ENCODE measurements around the gene OTUB2.

Gene OTUB2

DNA sequence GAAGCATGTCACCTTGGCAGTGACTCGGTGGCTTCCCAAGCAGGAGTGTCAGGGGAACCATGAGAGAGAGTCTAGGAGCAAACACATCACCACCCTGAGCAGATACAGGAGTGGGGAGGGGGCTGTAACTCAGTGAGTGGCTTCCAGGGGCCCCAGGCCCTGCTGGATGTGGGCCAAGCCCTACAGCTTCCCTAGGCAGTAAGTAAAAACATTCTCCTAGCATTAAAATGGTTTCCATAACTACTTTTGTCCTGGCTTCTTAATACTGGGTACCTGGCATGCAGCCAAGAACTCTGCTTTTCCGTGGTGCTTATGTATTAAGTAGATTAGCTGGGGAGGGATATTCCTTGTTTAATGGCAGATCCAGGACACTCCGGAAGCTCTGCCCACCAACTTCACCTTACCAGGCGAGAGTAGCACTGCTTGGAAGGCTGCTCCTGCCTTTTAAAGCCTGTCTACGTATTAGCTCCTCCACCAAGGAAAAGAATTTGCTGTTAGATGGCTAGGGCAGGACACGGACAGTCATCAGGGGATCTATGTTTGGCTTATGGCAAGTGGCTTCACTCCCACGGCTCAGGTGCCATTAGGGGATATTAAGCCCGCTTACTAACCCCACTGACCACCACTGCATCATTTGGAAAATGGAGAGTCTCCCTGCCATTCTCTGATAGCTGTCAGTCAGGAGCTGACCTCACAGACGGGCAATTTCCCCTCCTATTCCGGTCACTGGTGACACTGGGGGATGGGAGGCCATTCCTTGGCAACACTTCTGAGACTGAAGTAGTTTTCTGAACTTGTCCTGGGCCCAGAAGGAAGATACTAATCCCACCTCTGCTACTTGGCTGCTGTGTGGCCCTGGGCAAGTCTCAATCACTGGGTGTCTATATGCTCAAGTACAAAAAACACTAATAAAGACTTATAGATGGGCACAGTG, 22.8 kb downstream of the OTUB2 start:
- peak; percentile 87 for DNase-seq
- TF ChIP-seq, protein P1, sequence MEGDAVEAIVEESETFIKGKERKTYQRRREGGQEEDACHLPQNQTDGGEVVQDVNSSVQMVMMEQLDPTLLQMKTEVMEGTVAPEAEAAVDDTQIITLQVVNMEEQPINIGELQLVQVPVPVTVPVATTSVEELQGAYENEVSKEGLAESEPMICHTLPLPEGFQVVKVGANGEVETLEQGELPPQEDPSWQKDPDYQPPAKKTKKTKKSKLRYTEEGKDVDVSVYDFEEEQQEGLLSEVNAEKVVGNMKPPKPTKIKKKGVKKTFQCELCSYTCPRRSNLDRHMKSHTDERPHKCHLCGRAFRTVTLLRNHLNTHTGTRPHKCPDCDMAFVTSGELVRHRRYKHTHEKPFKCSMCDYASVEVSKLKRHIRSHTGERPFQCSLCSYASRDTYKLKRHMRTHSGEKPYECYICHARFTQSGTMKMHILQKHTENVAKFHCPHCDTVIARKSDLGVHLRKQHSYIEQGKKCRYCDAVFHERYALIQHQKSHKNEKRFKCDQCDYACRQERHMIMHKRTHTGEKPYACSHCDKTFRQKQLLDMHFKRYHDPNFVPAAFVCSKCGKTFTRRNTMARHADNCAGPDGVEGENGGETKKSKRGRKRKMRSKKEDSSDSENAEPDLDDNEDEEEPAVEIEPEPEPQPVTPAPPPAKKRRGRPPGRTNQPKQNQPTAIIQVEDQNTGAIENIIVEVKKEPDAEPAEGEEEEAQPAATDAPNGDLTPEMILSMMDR (IDR thresholded peaks at IDR 0.05; ENCODE audit: low read depth, low read length): no peak
- peaks cover 92% of the 10 kb centered on the region for H3K36me3 ChIP-seq

DNA sequence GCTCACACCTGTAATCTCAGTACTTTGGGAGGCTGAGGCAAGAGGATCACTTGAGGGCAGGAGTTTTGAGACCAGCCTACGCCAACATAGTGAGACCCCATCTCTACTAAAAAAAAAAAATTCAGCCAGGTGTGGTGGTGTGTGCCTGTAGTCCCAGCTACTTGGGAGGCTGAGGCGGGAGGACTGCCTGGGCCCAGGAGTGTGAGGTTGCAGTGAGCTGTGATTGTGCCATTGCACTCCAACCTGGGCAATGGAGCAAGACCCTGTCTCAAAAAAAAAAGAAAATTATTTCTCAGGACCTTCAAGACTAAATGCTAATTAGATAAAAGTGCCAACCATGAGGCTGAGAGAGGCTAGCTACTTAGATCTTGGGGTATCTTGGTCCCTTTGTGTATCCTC, 23.5 kb downstream of the OTUB2 start:
- Histone ChIP-seq H3K36me3 (peaks cover 92% of the 10 kb centered on the region), H3K27ac (no peak overlapping the region; the same call in 1 of the 2 replicates), H3K9me3 (ENCODE audit: severe bottlenecking) (no peaks in the 10 kb centered on the region), H3K27me3 (ENCODE audit: insufficient read depth, low read depth, severe bottlenecking) (no peaks in the 10 kb centered on the region), H3K4me3 (ENCODE audit: low read depth, low read length) (no peak overlapping the region)
- TF ChIP-seq, protein P1 (IDR thresholded peaks at IDR 0.05; ENCODE audit: low read depth, low read length): no peak
- no peak for DNase-seq

More for the DNA sequence above, 22.8 kb downstream of the OTUB2 start:
- Histone ChIP-seq H3K4me3 (ENCODE audit: low read depth, low read length) (no peak overlapping the region), H3K27me3 (ENCODE audit: insufficient read depth, low read depth, severe bottlenecking) (no peaks in the 10 kb centered on the region), H3K27ac (peak overlapping the region; percentile 43), H3K9me3 (ENCODE audit: severe bottlenecking) (no peaks in the 10 kb centered on the region)

DNA sequence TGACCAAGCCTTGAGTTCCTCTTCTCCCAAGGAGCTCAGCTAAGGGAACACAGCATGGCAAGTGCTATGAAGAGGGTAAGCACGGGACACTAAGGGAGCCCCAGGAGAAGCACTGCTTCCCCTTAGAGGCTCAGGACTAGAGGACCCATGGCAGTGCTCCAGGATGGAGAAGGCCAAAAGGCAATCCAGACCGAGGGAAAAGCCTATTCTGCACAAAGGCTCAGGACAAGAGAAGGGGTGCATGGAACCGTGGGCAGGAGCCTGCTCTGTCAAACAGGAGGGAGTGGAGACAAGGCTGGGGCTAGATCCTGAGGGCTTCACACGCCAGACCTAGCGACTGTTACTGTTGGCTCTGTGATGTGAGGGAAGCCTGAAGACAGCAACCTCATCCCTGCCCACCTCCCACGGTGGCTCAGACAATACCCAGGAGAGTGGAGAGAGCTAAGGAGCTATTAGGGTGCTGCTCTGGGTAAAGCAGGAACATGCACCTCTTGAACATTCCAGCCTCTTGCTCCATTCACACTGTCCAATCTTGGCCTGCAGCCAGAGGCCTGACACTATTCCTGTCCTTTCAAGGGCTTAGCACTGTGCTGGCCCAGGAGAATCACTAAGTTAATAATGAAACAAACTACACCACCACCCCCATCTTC, 24.2 kb downstream of the OTUB2 start:
- TF ChIP-seq, protein P1 (IDR thresholded peaks at IDR 0.05; ENCODE audit: low read depth, low read length): no peak
- peaks cover 91% of the 10 kb centered on the region for H3K36me3 ChIP-seq
- no peak overlapping the region for H3K4me3 ChIP-seq (ENCODE audit: low read depth, low read length)
- no peak overlapping the region; the same call in 1 of the 2 replicates for H3K27ac ChIP-seq
- no peak for DNase-seq
- H3K27me3 ChIP-seq (ENCODE audit: insufficient read depth, low read depth, severe bottlenecking): no peaks in the 10 kb centered on the region
- H3K9me3 ChIP-seq (ENCODE audit: severe bottlenecking): no peaks in the 10 kb centered on the region

DNA sequence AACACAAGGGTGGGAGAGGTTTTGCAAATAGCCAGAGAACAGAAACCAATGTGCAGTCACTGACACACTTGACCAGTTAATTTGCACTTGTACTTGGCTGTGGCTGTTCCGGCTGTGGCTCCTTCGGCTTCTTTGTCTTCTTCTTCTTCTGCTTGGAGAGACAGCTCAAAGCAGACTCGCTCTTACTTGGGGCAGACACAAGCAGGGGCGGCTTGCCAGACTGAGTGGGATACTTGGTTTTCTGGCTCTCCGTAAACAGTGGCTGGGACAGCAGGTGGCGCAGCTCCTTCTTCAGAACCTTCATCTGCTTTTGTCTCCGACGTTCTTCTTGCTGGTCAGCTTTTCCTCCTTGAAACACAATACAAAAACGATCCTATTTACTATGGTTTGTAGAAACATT, 25.0 kb downstream of the OTUB2 start:
- H3K36me3 ChIP-seq: peaks cover 89% of the 10 kb centered on the region

DNA sequence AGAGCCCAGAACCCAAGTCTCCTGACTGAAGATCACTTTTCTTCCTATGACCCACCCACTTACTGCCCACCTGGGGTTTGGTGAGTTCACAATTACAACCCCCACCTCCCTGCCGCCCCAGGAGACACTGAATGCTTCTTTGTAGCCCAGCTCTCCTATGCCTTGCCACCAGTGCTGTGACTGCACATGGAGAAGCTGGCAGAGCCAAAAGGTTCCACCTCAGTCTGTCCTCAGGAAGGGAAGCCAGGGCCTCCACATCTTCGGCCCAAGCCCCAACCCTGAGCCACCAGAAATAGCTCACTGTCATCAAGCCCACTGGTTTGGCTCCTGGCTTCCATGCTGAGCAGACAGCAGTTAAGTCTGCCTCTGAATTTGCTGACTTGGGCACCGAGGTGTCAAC, 25.6 kb downstream of the OTUB2 start:
- Histone ChIP-seq H3K4me3 (ENCODE audit: low read depth, low read length) (no peak overlapping the region), H3K27me3 (ENCODE audit: insufficient read depth, low read depth, severe bottlenecking) (no peaks in the 10 kb centered on the region), H3K9me3 (ENCODE audit: severe bottlenecking) (no peaks in the 10 kb centered on the region), H3K36me3 (peaks cover 91% of the 10 kb centered on the region), H3K27ac (no peak overlapping the region; the same call in 1 of the 2 replicates)
- DNase-seq: no peak
- TF ChIP-seq, protein P1 (IDR thresholded peaks at IDR 0.05; ENCODE audit: low read depth, low read length): no peak

More for the DNA sequence above, 25.0 kb downstream of the OTUB2 start:
- H3K4me3 ChIP-seq (ENCODE audit: low read depth, low read length): no peak overlapping the region
- H3K27ac ChIP-seq: no peak overlapping the region; the same call in 1 of the 2 replicates
- DNase-seq: peak; percentile 54
- H3K9me3 ChIP-seq (ENCODE audit: severe bottlenecking): no peaks in the 10 kb centered on the region
- H3K27me3 ChIP-seq (ENCODE audit: insufficient read depth, low read depth, severe bottlenecking): no peaks in the 10 kb centered on the region
- TF ChIP-seq, protein P1 (IDR thresholded peaks at IDR 0.05; ENCODE audit: low read depth, low read length): peak; percentile 74
